Sigmoid colon (tissue), 3 donors: ENCODE measurements around the gene GAGE12J.
"Not testable (repeated sequence)": the region's sequence is repeated elsewhere in the genome, so short reads cannot be mapped to it uniquely, and the experiment has no call there.

Source experiments
- POLR2A ChIP-seq, 2 donors: fragments of 450-650 bp; IDR thresholded peaks; one replicate each; pipeline ENCODE4 v1.6.1; 2016; ENCODE audit warnings: antibody characterized with exemption in 2 of 2, mild to moderate bottlenecking in 2 of 2, moderate library complexity in 2 of 2
- TF ChIP-seq, protein P1 (sequence below), 4 experiments: fragments of 450-650 bp in 3 of 4; fragments of 200-600 bp in 1 of 4; IDR thresholded peaks; one replicate each; pipeline ENCODE4 v1.5.1; 2016 to 2019; ENCODE audit warnings: antibody characterized with exemption in 4 of 4, mild to moderate bottlenecking in 3 of 4, moderate library complexity in 2 of 4

DNA sequence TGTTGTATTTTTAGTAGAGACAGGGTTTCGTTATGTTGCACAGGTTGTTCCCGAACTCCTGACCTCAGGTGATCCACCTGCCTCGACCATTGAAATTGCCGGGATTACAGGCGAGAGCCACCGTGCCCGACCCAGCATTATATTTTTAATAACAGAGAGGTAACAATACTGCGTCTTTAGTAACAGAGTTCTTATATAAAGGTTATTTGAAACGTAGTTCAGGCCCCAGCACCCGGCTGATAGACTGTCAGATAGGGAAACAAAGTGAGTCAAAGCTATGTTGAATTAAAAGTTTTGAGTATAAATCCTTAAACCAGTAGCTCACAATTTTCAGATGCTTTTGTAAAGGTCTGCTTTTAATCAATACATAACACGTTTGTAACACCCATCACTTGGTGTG lies 24.3 kb downstream of the GAGE12J start:
- TF ChIP-seq, protein P1, sequence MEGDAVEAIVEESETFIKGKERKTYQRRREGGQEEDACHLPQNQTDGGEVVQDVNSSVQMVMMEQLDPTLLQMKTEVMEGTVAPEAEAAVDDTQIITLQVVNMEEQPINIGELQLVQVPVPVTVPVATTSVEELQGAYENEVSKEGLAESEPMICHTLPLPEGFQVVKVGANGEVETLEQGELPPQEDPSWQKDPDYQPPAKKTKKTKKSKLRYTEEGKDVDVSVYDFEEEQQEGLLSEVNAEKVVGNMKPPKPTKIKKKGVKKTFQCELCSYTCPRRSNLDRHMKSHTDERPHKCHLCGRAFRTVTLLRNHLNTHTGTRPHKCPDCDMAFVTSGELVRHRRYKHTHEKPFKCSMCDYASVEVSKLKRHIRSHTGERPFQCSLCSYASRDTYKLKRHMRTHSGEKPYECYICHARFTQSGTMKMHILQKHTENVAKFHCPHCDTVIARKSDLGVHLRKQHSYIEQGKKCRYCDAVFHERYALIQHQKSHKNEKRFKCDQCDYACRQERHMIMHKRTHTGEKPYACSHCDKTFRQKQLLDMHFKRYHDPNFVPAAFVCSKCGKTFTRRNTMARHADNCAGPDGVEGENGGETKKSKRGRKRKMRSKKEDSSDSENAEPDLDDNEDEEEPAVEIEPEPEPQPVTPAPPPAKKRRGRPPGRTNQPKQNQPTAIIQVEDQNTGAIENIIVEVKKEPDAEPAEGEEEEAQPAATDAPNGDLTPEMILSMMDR (IDR thresholded peaks at IDR 0.05) = not testable (repeated sequence)
- not testable (repeated sequence) for TF ChIP-seq POLR2A (IDR thresholded peaks at IDR 0.05)
